NCI-H146 treated with DMSO at 0.1 percent for 48 hours (cell line): ENCODE measurements around the gene GDAP2.

Experiments used
- DNase-seq: peaks from one replicate; lab custom pipeline; 2025; ENCODE audit not compliant: unreplicated experiment; lab: John Stamatoyannopoulos, UW

Gene GDAP2

GRCh38 chr1:117814856-117815797 lies 114.3 kb downstream of the GDAP2 start:
- no peak for DNase-seq
